Measurements from ENCODE around the gene PIK3C2G.

DNA sequence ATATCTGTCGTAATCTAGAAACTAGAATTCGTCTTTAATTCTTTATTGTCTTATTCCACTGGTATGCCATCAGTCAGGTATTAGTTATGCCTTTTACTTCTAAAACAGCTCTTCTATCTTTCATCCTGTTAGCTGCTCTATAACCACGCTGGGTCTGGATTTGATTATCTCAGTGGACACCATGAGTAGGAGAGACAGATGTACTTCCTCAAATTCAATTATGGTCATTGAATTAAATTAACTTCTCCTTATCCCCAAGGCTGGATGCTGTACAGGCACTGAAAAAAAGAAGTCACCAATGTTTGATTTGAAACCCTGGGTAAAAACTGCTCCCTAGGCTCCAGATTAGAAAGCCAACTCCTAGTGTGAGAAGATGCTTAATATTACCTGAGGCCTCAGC lies 107.3 kb downstream of the PIK3C2G start:
- TF ChIP-seq, protein P1, sequence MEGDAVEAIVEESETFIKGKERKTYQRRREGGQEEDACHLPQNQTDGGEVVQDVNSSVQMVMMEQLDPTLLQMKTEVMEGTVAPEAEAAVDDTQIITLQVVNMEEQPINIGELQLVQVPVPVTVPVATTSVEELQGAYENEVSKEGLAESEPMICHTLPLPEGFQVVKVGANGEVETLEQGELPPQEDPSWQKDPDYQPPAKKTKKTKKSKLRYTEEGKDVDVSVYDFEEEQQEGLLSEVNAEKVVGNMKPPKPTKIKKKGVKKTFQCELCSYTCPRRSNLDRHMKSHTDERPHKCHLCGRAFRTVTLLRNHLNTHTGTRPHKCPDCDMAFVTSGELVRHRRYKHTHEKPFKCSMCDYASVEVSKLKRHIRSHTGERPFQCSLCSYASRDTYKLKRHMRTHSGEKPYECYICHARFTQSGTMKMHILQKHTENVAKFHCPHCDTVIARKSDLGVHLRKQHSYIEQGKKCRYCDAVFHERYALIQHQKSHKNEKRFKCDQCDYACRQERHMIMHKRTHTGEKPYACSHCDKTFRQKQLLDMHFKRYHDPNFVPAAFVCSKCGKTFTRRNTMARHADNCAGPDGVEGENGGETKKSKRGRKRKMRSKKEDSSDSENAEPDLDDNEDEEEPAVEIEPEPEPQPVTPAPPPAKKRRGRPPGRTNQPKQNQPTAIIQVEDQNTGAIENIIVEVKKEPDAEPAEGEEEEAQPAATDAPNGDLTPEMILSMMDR (IDR thresholded peaks at IDR 0.05): no peak
- no peak for TF ChIP-seq POLR2A (IDR thresholded peaks at IDR 0.05)

Measured in tibial nerve (tissue), 3 donors.